Aorta (tissue), 5 donors: ENCODE data around the gene NONO. TPM values are rescaled to one million over a fixed set of nuclear protein-coding genes. Genes with fewer than 3 reads are reported as not detected.
"Not testable (repeated sequence)": the region's sequence is repeated elsewhere in the genome, so short reads cannot be mapped to it uniquely, and the experiment has no call there.

Experiments used
- ATAC-seq: fragments of 200-7000 bp; cut with Tn5 transposase; one replicate; pipeline ENCODE4 v1.9.1; 2022; ENCODE audit warnings: moderate library complexity; ENCODE audit not compliant: low FRiP score
- DNase-seq, 2 donors: peaks; one replicate each; pipeline ENCODE4 v3.0.0-alpha.2; 2020
- H3K27ac ChIP-seq, 2 donors: one replicate each; pipeline ENCODE4 v1.5.1; 2013; ENCODE audit warnings: low read length in 2 of 2, mild to moderate bottlenecking in 2 of 2, moderate library complexity in 2 of 2, control low read depth in 1 of 2, inconsistent platforms in 1 of 2, low read depth in 1 of 2
- H3K27me3 ChIP-seq, 2 donors: one replicate each; pipeline ENCODE4 v1.6.1; 2013; ENCODE audit warnings: control low read depth in 1 of 2, low read length in 1 of 2, mild to moderate bottlenecking in 1 of 2, moderate library complexity in 1 of 2; ENCODE audit not compliant: insufficient read depth in 2 of 2, control insufficient read depth in 1 of 2
- H3K36me3 ChIP-seq, 2 donors: one replicate each; pipeline ENCODE4 v1.6.1; 2013; ENCODE audit warnings: control low read depth in 1 of 2, low read length in 1 of 2, mild to moderate bottlenecking in 1 of 2; ENCODE audit not compliant: insufficient read depth in 2 of 2, control insufficient read depth in 1 of 2
- H3K4me1 ChIP-seq, 2 donors: one replicate each; pipeline ENCODE4 v1.6.1; 2013; ENCODE audit warnings: low read length in 2 of 2, control low read depth in 1 of 2, mild to moderate bottlenecking in 1 of 2, moderate library complexity in 1 of 2; ENCODE audit not compliant: insufficient read depth in 2 of 2, control insufficient read depth in 1 of 2
- H3K4me3 ChIP-seq, 2 donors: one replicate each; pipeline ENCODE4 v1.5.1; 2013; ENCODE audit warnings: low read length in 2 of 2, control low read depth in 1 of 2, mild to moderate bottlenecking in 1 of 2
- H3K9me3 ChIP-seq: one replicate; pipeline ENCODE4 v1.6.1; 2013; ENCODE audit warnings: mild to moderate bottlenecking, low read length; ENCODE audit not compliant: control insufficient read depth
- WGBS, 2 donors: extraction: QIAGEN DNeasy Blood & Tissue Kit; methylation state at CpG; one replicate each; pipeline ENCODE4 v1.1.7; 2013; 5-methylcytosine and 5-hydroxymethylcytosine counted together
- intact Hi-C, 2 donors: fragments of 100-400 bp; cut with DNase I; formaldehyde crosslinking; loops; one replicate each; pipeline versions ENCODE4 v1.14.2 to v1.15.0; 2022
- polyA plus RNA-seq, 2 donors: library from polyadenylated mRNA; stranded (reverse); fragments of 200-250 nt; gene quantifications; one replicate each; pipeline ENCODE4 v1.2.3, GENCODE V29; 2013
- total RNA-seq, 2 donors: library from RNA; stranded (reverse); fragmentation: NEBNext Ultra II Directional; extraction: Animal tissue kit (Norgen Biotek cat#: 25700); gene quantifications; one replicate each; pipeline ENCODE4 v1.2.1, GENCODE V29; 2021
- donor health status: healthy with polysubstance abuse.
- donor health status: Bipolar disorder and iron deficiency.
- donor health status: DM: no; HTN: no; CAD: no.
- donor health status: DM: no; HTN: no; CAD: no.
- donor health status: DM: yes; HTN: yes; CAD: no.

Gene NONO
- total and polyA plus RNA-seq, 4 donors: 85.8 to 208 (median 175) TPM

DNA sequence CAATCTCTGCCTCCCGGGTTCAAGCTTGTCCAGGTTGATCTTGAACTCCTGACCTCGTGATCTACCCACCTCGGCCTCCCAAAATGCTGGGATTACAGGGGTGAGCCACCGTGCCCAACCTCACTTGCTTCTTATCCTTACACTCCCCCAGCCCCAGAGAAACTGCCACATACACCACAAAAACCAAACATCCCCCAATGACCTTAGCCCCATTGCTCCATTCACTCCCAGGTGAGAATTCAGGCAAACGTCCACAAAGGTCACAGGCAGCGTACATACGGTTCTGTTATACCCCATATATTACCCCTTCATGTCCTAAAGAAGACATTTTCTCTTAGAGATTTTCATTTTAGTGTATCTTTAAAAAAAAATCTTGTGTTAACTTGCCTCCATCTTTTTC lies 17.1 kb downstream of the NONO start:
- H3K9me3 ChIP-seq, H3K4me3 ChIP-seq, H3K27ac ChIP-seq, ATAC-seq, intact Hi-C loops, H3K36me3 ChIP-seq, H3K27me3 ChIP-seq, DNase-seq, H3K4me1 ChIP-seq: not testable (repeated sequence)
- 80 to 85% methylated on average over 7 of the region's 7 CpGs for WGBS, 2 donors

DNA sequence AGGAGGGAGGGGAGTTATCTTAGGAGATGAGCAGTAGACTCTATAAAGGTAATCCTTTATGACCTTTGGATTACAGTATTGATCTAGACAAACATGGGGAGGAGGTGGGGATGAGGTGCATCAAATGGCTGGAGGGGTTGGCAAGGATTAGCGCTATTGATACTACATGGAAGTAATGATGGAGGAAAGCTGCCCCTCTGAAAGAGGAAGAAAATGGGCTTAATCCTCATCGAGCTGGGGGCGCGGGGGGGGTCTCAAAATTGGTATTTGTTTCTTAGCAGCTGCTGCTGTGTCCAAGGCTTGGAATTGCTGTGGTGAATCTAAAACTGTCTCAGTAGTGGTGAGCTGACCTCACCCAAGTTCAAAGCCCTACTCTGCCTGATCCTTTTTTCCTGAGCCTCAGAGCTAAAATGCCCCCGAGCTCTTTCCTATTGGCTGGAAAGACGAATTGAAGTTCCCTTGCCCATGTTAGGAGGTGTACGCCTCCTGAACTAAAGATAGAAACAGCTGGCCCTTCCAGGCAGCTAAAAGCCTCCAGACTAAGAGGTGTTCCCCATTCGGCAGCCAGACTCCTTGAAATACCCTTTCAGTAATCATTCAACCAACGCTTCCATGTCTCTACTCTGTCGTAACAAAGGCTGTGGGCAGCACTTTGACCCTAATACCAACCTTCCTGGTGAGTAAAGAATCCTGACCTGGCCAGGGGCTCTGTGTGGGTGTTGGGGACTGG lies 17.9 kb downstream of the NONO start, which contains the start of gene ITGB1BP2:
Gene ITGB1BP2 (plus strand): TSS at position 556 of the 730 bp plus-strand sequence. CDS start 57 bp downstream, at position 613.
- no peaks in the 10 kb centered on the region for H3K9me3 ChIP-seq
- intact Hi-C loops: no loop called here
- peak in 1 of 2 donors; percentile 34 for DNase-seq
- peak; percentile 68 for ATAC-seq
- H3K4me1 ChIP-seq: no peaks in the 10 kb centered on the region
- no peaks in the 10 kb centered on the region for H3K27me3 ChIP-seq
- peak within 1 kb of the TSS; percentile 36 to 48 for H3K4me3 ChIP-seq
- peak within 1 kb of the TSS; percentile 39 to 65 for H3K27ac ChIP-seq
- 26 to 43% methylated on average over 10 of the region's 10 CpGs for WGBS, 2 donors
- H3K36me3 ChIP-seq: peaks cover 0 to 1% of the 10 kb centered on the region in 2 donors

DNA sequence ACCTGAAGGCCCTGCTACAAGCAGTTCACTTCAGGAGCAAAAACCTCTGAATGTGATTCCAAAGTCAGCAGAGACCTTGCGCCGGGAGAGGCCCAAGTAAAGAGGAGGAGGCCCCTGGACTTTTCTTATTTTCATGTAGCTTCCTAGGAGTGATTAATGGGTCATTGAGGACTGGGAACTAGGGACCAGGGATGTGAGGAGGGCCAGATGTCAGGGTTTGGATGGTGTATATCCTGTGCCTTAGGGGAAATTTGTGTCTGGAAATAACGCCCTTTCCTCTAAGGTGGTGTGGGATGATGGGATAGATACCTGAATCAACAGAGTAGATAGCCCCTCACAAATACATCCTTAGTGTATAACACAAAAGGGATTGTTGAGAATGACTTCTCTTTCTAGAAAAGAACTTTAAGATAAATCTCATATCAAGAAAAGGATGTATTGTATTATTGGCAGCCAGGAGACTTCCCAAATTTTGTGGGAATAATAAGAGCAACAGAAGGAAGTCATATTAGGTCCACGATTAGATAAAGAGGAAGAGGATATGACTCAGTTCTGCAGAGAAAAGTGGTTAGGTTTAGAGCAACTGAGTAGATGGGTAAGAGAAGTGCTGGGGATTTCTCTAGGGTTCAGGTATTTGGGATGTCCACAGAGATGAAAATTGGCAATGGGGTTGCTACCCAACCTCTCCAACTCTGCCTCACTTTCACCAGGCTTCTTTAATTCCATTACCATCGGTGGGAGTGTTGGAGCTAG lies 19.2 kb downstream of the NONO start:
- Histone ChIP-seq H3K36me3 (no peaks in the 10 kb centered on the region), H3K4me1 (no peaks in the 10 kb centered on the region), H3K27ac (peak overlapping the region in 1 of 2 donors; percentile 36), H3K4me3 (peak overlapping the region; percentile 36 to 48), H3K9me3 (no peaks in the 10 kb centered on the region), H3K27me3 (no peaks in the 10 kb centered on the region)
- no peak for DNase-seq
- no peak for ATAC-seq
- intact Hi-C loops: no loop called here
- WGBS, 2 donors: 22 to 45% methylated on average over 5 of the region's 5 CpGs

DNA sequence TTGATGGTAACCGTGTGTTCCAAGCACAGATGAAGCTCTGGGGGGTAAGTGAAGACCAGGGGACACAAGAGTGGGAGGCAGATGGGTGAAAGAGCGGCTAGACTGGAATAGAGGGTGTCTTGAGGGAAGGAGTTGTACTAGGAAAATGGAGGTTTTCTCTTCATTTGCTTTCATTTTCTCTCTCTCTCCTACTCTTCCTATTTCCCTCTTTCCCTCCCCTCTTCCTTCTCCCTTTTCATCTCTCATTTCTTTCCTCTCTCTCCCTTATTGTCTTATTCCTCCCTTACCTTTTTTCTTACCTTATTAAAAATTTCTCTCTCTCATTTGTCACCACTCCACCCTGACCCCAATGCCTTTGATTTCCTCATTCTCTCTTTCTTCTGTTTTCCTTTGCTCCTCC lies 21.1 kb downstream of the NONO start:
- Histone ChIP-seq H3K4me3 (no peak overlapping the region), H3K36me3 (no peaks in the 10 kb centered on the region), H3K27me3 (no peaks in the 10 kb centered on the region), H3K4me1 (no peaks in the 10 kb centered on the region), H3K27ac (no peak overlapping the region), H3K9me3 (no peaks in the 10 kb centered on the region)
- DNase-seq (no peak), ATAC-seq (no peak)
- intact Hi-C loops: no loop called here
- WGBS, 2 donors: 70 to 98% methylated on average over 2 of the region's 2 CpGs

DNA sequence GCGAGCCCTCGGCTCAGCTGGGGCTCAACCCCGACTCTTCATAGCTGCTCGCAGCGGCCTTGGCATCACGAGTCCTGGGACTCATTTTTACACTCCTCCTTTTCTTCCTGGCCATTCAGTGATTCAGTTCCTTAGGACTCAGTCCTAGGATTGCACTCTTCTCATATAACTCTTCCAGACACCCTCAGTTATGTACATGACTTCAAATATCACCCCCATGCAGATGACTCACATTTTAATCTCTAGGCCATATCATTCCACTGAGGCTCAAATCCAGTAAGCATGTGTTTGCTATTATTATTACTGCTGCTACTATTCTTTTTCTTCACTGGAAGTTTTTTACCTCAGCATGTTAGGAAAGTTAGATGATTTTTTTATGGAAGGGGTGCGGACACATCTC lies 32.5 kb downstream of the NONO start:
- Histone ChIP-seq H3K36me3 (no peaks in the 10 kb centered on the region), H3K4me3 (no peak overlapping the region), H3K9me3 (no peaks in the 10 kb centered on the region), H3K4me1 (no peaks in the 10 kb centered on the region), H3K27ac (peak overlapping the region in 1 of 2 donors; percentile 57), H3K27me3 (no peaks in the 10 kb centered on the region)
- DNase-seq: peak in 1 of 2 donors; percentile 39
- intact Hi-C loops: no loop called here
- WGBS, 2 donors: 81 to 88% methylated on average over 7 of the region's 7 CpGs
- no peak for ATAC-seq

DNA sequence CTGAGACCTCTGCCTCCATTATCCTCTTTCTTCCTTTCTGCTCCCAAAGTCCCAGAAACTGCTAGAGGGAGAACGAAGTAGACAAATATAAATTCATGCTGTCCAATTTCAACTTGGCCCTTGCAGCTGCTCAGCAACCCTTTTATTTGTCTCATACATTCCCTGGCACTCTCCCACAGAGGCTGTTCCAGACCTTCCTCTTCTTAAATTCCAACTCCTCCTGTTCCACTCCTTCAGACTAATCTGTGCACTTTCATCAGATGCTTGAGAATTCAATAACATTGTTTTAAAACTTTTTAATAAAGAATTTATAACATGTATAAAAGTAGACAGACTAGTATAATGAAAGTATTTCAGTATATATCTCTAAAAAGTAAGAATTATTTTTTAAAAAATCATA lies 33.5 kb downstream of the NONO start:
- H3K9me3 ChIP-seq, H3K4me1 ChIP-seq, H3K4me3 ChIP-seq, H3K36me3 ChIP-seq, H3K27me3 ChIP-seq, ATAC-seq, H3K27ac ChIP-seq, DNase-seq, intact Hi-C loops: not testable (repeated sequence)
- WGBS, 2 donors: no CpG with 5 or more reads among the region's 1 CpG

DNA sequence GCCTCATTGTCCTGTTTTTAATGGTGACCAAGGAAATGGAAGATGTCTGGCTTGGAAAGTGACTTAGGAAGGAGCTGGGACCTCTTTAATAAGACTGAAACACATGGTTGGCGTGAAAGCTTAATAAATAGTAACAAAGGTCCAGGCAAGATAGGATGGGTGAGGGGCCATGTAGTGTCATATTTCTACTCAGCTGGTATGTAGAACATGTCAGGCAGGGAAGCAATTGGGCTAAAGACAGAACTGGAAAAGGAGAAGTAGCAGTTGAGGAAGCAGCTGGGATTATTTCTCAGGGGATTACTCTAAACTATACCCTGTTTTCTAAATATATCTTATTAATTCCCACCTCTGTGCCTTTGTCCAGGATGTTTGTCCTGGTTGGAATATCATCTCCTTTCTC lies 36.7 kb downstream of the NONO start:
- no peak for DNase-seq
- Histone ChIP-seq H3K4me3 (no peak overlapping the region), H3K27me3 (no peaks in the 10 kb centered on the region), H3K27ac (no peak overlapping the region), H3K4me1 (no peaks in the 10 kb centered on the region), H3K9me3 (no peaks in the 10 kb centered on the region), H3K36me3 (no peaks in the 10 kb centered on the region)
- no peak for ATAC-seq
- WGBS, 2 donors: 64 to 98% methylated on average over 1 of the region's 1 CpG
- intact Hi-C loops: no loop called here

DNA sequence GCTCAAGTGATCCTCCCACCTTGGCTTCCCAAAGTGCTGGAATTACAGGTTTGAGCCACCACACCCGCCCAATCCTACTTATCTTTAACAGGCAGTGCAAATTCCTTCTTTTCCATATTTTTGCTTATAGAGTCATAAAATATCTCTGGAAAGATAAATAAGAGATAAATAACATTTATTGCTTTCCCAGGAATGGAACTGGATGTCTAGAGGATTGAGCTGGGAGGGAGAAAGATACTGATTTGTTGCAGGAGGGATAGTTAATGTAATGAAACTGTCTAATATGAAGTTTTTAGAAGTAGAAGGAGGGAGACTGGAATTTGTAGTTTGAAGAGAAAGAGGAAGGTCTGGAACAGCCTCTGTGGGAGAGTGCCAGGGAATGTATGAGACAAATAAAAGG lies 38.3 kb downstream of the NONO start:
- no peaks in the 10 kb centered on the region for H3K4me1 ChIP-seq
- ATAC-seq (no peak), DNase-seq (no peak)
- no peak overlapping the region for H3K27ac ChIP-seq
- intact Hi-C loops: no loop called here
- no peaks in the 10 kb centered on the region for H3K27me3 ChIP-seq
- no peaks in the 10 kb centered on the region for H3K36me3 ChIP-seq
- WGBS, 2 donors: 32 to 50% methylated on average over 1 of the region's 1 CpG
- H3K4me3 ChIP-seq: no peak overlapping the region
- no peaks in the 10 kb centered on the region for H3K9me3 ChIP-seq

DNA sequence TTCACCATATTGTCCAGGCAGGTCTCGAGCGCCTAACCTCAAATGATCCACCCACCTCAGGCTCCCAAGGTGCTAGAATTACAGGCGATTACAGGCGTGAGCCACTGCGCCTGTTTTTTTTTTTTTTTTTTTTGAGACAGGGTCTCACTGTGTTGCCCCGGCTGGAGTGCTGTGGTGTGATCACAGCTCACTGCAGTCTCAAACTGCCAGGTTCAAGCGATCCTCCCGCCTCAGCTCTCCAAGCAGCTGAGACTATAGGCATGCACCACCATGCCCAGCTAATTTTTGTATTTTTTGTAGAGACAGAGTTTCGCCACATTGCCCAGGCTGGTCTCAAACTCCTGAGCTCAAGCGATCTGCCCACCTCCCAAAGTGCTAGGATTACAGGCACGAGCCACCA lies 41.0 kb downstream of the NONO start:
- H3K9me3 ChIP-seq, H3K27me3 ChIP-seq, H3K4me3 ChIP-seq, intact Hi-C loops, H3K27ac ChIP-seq, ATAC-seq, H3K36me3 ChIP-seq, H3K4me1 ChIP-seq: not testable (repeated sequence)
- DNase-seq: peak in 1 of 2 donors; percentile 26
- 93 to 95% methylated on average over 11 of the region's 11 CpGs for WGBS, 2 donors
